Tibial nerve (tissue), 4 donors: ENCODE data around the gene ATP7B.

ENCODE experiments used
- EP300 ChIP-seq, 2 donors: sonication (generic); formaldehyde crosslinking; IDR thresholded peaks; one replicate each; pipeline ENCODE4 v1.6.1; 2017; ENCODE audit warnings: antibody characterized with exemption in 2 of 2, mild to moderate bottlenecking in 1 of 2
- POLR2A ChIP-seq, 2 donors: fragments of 450-650 bp; IDR thresholded peaks; one replicate each; pipeline ENCODE4 v1.6.1; 2017; ENCODE audit warnings: antibody characterized with exemption in 2 of 2, mild to moderate bottlenecking in 2 of 2, moderate library complexity in 2 of 2
- TF ChIP-seq, protein P1 (sequence below), 5 experiments: fragments of 200-600 bp in 3 of 5; fragments of 450-650 bp in 2 of 5; sonication (generic) in 3 of 5; IDR thresholded peaks; one replicate each; pipeline ENCODE4 v1.5.1; 2016 to 2019; ENCODE audit warnings: antibody characterized with exemption in 5 of 5, mild to moderate bottlenecking in 3 of 5, moderate library complexity in 2 of 5

DNA sequence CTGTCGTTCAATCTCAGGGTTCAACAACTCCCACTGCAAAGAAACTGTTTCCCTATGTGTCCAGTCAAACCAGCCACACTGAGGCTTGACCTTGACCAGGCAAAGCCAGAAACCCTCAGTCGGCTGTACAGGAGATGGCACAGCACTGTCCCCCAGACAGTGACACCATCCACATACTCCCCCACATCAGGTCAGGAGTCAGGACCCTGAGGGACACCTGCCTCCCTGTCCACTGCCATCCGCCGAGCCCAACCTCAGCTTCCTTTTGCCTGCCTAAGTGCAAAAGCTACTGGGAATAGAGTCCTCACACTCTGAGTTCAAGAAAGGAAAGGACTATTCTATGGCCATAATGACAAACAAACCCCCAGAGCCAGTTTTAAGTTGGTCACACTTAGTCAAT, 66.8 kb downstream of the ATP7B start:
- TF ChIP-seq, protein P1, sequence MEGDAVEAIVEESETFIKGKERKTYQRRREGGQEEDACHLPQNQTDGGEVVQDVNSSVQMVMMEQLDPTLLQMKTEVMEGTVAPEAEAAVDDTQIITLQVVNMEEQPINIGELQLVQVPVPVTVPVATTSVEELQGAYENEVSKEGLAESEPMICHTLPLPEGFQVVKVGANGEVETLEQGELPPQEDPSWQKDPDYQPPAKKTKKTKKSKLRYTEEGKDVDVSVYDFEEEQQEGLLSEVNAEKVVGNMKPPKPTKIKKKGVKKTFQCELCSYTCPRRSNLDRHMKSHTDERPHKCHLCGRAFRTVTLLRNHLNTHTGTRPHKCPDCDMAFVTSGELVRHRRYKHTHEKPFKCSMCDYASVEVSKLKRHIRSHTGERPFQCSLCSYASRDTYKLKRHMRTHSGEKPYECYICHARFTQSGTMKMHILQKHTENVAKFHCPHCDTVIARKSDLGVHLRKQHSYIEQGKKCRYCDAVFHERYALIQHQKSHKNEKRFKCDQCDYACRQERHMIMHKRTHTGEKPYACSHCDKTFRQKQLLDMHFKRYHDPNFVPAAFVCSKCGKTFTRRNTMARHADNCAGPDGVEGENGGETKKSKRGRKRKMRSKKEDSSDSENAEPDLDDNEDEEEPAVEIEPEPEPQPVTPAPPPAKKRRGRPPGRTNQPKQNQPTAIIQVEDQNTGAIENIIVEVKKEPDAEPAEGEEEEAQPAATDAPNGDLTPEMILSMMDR (IDR thresholded peaks at IDR 0.05) = no peak
- TF ChIP-seq POLR2A (IDR thresholded peaks at IDR 0.05) (no peak), EP300 (IDR thresholded peaks at IDR 0.05) (no peak)
